ENCODE results near the gene UBXN7.
"Not testable (repeated sequence)": the region's sequence is repeated elsewhere in the genome, so short reads cannot be mapped to it uniquely, and the experiment has no call there.

UBXN7 gene

DNA sequence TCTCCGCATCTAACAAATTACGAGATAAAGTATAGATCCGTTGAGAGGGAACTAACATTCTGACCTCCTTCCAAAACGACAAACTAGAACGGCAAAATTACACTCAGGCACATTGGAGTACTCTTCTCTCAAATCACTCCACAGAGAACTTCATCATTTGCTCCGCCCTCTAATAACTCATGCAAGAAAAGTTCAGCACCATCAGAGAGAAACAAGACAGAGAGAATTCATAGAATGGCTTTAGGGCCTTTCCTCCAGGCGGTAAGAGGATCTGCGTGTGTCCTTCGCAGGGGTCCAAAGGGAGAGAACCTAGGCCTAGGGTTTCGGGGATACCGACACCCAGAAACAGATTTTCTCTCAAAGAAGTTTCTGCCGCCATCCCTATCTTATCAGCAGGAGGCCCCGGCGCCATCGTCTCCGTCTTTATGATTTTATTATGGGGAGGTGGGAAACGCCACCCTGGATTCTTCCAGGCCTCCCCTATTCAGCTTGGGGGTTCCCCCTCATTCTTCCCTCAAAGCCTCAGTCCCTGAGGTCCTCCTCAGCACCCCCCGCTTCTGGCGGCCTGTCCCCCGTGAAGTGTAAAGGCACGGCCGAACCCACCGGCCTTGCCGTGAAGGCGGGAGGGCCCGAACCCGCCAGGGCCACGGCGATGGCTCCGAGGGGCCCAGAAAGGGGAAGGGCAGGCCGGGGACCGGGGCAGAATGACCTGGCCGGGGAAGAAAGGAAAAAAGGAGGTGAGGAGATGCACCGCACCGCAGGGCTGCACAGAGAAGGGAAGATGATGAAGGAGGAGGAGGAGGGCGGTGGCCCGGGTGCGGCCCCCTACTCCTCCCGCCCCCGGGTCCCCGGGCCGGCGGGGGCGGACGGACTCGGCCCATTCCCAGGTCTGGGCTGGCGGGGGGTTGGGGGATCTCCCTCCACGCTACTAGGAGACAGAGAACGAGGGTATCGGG, 768 bp downstream of the UBXN7 start:
- H3K4me3 ChIP-seq (ENCODE audit: control insufficient read depth, low read depth, low read length): peak overlapping the region; percentile 93
- TF ChIP-seq, protein P1, sequence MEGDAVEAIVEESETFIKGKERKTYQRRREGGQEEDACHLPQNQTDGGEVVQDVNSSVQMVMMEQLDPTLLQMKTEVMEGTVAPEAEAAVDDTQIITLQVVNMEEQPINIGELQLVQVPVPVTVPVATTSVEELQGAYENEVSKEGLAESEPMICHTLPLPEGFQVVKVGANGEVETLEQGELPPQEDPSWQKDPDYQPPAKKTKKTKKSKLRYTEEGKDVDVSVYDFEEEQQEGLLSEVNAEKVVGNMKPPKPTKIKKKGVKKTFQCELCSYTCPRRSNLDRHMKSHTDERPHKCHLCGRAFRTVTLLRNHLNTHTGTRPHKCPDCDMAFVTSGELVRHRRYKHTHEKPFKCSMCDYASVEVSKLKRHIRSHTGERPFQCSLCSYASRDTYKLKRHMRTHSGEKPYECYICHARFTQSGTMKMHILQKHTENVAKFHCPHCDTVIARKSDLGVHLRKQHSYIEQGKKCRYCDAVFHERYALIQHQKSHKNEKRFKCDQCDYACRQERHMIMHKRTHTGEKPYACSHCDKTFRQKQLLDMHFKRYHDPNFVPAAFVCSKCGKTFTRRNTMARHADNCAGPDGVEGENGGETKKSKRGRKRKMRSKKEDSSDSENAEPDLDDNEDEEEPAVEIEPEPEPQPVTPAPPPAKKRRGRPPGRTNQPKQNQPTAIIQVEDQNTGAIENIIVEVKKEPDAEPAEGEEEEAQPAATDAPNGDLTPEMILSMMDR (conservative IDR thresholded peaks at IDR 0.05; ENCODE audit: control insufficient read depth, insufficient read depth, low read depth, low read length): no peak
- DNase-seq (ENCODE audit: low read depth): peak; percentile 74

- no peak overlapping the region for H3K4me3 ChIP-seq (ENCODE audit: control insufficient read depth, low read depth, low read length)
- TF ChIP-seq, protein P1 (conservative IDR thresholded peaks at IDR 0.05; ENCODE audit: control insufficient read depth, insufficient read depth, low read depth, low read length): no peak
- DNase-seq (ENCODE audit: low read depth): no peak
Measured at GRCh38 chr3:196428041-196428440, 4.2 kb downstream of the UBXN7 start.

DNA sequence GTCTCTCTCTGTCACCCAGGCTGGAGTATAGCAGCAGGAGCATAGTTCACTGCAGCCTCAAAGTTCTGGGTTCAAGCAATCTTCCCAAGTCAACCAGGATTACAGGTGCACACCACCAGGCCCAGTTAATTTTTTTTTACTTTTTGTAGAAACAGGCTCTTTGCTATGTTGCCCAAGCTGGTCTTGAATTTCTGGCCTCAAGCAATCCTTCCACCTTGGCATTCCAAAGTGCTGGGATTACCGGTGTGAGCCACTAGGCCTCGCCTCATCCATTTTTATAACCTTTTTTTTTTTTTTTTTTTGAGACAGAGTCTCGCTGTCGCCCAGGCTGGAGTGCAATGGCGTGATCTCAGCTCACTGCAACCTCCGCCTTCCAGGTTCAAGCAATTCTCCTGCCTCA, 7.8 kb downstream of the UBXN7 start:
- DNase-seq (ENCODE audit: low read depth); H3K4me3 ChIP-seq (ENCODE audit: control insufficient read depth, low read depth, low read length): not testable (repeated sequence)

- no peak overlapping the region for H3K4me3 ChIP-seq (ENCODE audit: control insufficient read depth, low read depth, low read length)
- DNase-seq (ENCODE audit: low read depth): peak; percentile 36
- TF ChIP-seq, protein P1 (conservative IDR thresholded peaks at IDR 0.05; ENCODE audit: control insufficient read depth, insufficient read depth, low read depth, low read length): no peak
Measured at GRCh38 chr3:196423044-196423781, 9.0 kb downstream of the UBXN7 start.

DNA sequence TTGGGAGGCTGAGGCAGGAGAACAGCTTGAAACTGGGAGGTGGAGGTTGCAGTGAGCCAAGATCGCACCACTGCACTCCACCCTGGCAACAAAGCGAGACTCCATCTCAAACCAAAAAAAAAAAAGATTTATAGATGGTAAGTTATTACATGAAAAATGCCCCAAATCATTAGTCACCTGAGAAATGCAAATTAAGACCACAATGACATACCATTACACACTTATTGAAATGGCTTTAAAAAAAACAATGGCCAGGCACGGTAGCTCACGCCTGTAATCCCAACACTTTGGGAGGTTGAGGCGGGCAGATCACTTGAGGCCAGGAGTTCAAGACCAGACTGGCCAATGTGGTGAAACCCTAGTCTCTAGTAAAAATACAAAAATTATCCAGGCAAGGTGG, 10.6 kb downstream of the UBXN7 start:
- H3K4me3 ChIP-seq (ENCODE audit: control insufficient read depth, low read depth, low read length); DNase-seq (ENCODE audit: low read depth): not testable (repeated sequence)

DNA sequence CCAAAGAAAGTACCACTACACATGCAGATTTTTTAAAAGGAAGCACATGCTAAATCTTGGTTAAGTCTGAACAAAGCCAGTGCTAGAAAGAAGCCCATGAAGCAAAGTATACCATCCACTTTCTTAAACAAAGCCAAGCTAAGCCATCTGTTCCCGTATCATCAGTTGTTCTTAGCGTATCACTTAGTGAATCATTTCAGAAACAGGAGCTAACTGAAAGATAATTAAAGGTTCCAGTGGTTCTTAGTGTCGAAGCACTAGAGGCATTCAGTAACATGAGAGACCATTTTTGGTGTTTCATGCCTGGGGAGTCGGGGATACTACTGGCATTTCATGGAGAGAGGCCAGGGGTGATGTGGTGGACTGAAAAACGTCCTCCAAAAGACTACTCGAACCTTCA, 12.8 kb downstream of the UBXN7 start:
- TF ChIP-seq, protein P1 (conservative IDR thresholded peaks at IDR 0.05; ENCODE audit: control insufficient read depth, insufficient read depth, low read depth, low read length): no peak
- H3K4me3 ChIP-seq (ENCODE audit: control insufficient read depth, low read depth, low read length): no peak overlapping the region
- DNase-seq (ENCODE audit: low read depth): no peak

DNA sequence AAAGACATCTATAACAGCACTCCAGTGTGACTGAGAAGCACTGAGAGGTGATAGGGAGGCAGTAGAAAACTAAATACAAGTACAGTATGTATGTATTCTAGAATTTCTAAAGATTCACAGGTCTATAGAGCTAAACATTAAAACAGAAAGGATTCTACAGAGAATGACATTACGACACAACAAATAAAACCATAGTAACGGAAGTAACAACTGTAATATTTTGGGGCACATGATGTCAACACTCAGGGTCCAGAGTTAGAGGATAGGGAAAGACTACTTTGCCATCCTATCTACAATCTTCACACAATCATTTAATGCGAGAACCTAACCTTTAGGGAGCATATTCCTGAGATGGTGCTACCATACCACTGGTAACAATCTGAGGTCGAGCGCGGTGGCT, 13.6 kb downstream of the UBXN7 start:
- TF ChIP-seq, protein P1 (conservative IDR thresholded peaks at IDR 0.05; ENCODE audit: control insufficient read depth, insufficient read depth, low read depth, low read length): no peak
- H3K4me3 ChIP-seq (ENCODE audit: control insufficient read depth, low read depth, low read length): no peak overlapping the region
- DNase-seq (ENCODE audit: low read depth): no peak

Data from fibroblast of mammary gland (primary cell).